Upper lobe of left lung (tissue), 6 donors: Measurements from ENCODE around the gene TIMM44. TPM values are rescaled to one million over a fixed set of nuclear protein-coding genes. Genes with fewer than 3 reads are reported as not detected.
"Not testable (repeated sequence)": the region's sequence is repeated elsewhere in the genome, so short reads cannot be mapped to it uniquely, and the experiment has no call there.

Source experiments
- ATAC-seq, 2 donors: fragments of 200-7000 bp; cut with Tn5 transposase; one replicate each; pipeline ENCODE4 v1.9.1; 2022; ENCODE audit warnings: mild to moderate bottlenecking in 2 of 2, moderate library complexity in 2 of 2; ENCODE audit not compliant: low FRiP score in 2 of 2
- DNase-seq, 2 donors: peaks; one replicate each; pipeline ENCODE4 v3.0.0-alpha.2; 2019 to 2020
- H3K27ac ChIP-seq, 4 donors: fragments of 200-600 bp; sonication (generic); one replicate each; pipeline ENCODE4 v1.5.1; 2016 to 2019
- H3K27me3 ChIP-seq, 4 donors: fragments of 200-600 bp; sonication (generic); one replicate each; pipeline ENCODE4 v1.5.1; 2017 to 2019
- H3K36me3 ChIP-seq, 4 donors: fragments of 200-600 bp; sonication (generic); one replicate each; pipeline ENCODE4 v1.5.1; 2016 to 2019
- H3K4me1 ChIP-seq, 4 donors: fragments of 200-600 bp; sonication (generic); one replicate each; pipeline ENCODE4 v1.5.1; 2018 to 2019
- H3K4me3 ChIP-seq, 4 donors: fragments of 200-600 bp; sonication (generic); one replicate each; pipeline ENCODE4 v1.5.1; 2017 to 2019; ENCODE audit warnings: mild to moderate bottlenecking in 2 of 4, moderate library complexity in 1 of 4
- H3K9me3 ChIP-seq, 4 donors: fragments of 200-600 bp; sonication (generic); one replicate each; pipeline ENCODE4 v1.5.1; 2018 to 2019
- CTCF ChIP-seq, 6 experiments: fragments of 450-650 bp in 4 of 6; fragments of 200-600 bp in 2 of 6; sonication (generic) in 2 of 6; IDR thresholded peaks; one replicate each; pipeline ENCODE4 v1.5.1; 2016 to 2019; ENCODE audit warnings: antibody characterized with exemption in 6 of 6
- EP300 ChIP-seq, 4 donors: sonication (generic); formaldehyde crosslinking; IDR thresholded peaks; one replicate each; pipeline ENCODE4 v1.5.1; 2017; ENCODE audit warnings: antibody characterized with exemption in 4 of 4, control low read depth in 2 of 4
- POLR2A ChIP-seq, 4 donors: fragments of 450-650 bp; IDR thresholded peaks; one replicate each; pipeline ENCODE4 v1.5.1; 2016 to 2017; ENCODE audit warnings: antibody characterized with exemption in 4 of 4, mild to moderate bottlenecking in 2 of 4
- POLR2AphosphoS5 ChIP-seq, 2 donors: sonication (generic); formaldehyde crosslinking; IDR thresholded peaks; one replicate each; pipeline ENCODE4 v1.5.1; 2017; ENCODE audit warnings: antibody characterized with exemption in 2 of 2
- WGBS, 2 donors: methylation state at CpG; one replicate each; pipeline ENCODE4 v1.1.5; 2017 to 2018; 5-methylcytosine and 5-hydroxymethylcytosine counted together
- total RNA-seq, 6 donors: library from RNA; depleted of rRNA in 4 of 6; stranded (reverse); fragments of >200 nt in 4 of 6; gene quantifications; one replicate each; pipeline versions ENCODE4 v1.1.0 to v1.2.1, GENCODE V29; 2016 to 2021
- donor health status: DM: no; HTN: no; CAD: no; lungs with moderate emphysema.
- donor health status: DM: no; HTN: yes; CAD: no; lungs with severe emphysema.

Gene TIMM44
- total RNA-seq, 6 donors from 2014 or later: 39.8 to 83.2 (median 52.7) TPM

GRCh38 chr19:7920519-7921301 lies 22.8 kb downstream of the TIMM44 start:
- Histone ChIP-seq H3K36me3 (peaks cover 0 to 22% (median 12%) of the 10 kb centered on the region in 4 donors), H3K4me3 (peak overlapping the region; percentile 62 to 86 (median 73)), H3K4me1 (peaks cover 48 to 73% (median 59%) of the 10 kb centered on the region in 4 donors), H3K27me3 (peaks cover 0 to 40% (median 24%) of the 10 kb centered on the region in 4 donors), H3K9me3 (no peaks in the 10 kb centered on the region), H3K27ac (peak overlapping the region; percentile 85 to 92 (median 90))
- 1 to 3% methylated on average over 29 to 33 of the region's 62 CpGs for whole genome bisulfite sequencing, 2 donors
- peak; percentile 93 to 97 for ATAC-seq
- DNase-seq: peak; percentile 100
- TF ChIP-seq CTCF (IDR thresholded peaks at IDR 0.05) (no peak), POLR2A (IDR thresholded peaks at IDR 0.05) (peak in 3 of 4 donors; percentile 12 to 54 (median 47)), POLR2AphosphoS5 (IDR thresholded peaks at IDR 0.05) (peak; percentile 77 to 82), EP300 (IDR thresholded peaks at IDR 0.05) (no peak)

- ATAC-seq (peak; percentile 77 to 87), DNase-seq (peak; percentile 93 to 100)
- Histone ChIP-seq H3K27ac (peak within 1 kb of the TSS; percentile 85 to 92 (median 90)), H3K4me3 (peak within 1 kb of the TSS; percentile 62 to 86 (median 73)), H3K36me3 (peaks cover 0 to 22% (median 12%) of the 10 kb centered on the region in 4 donors), H3K27me3 (peaks cover 0 to 39% (median 27%) of the 10 kb centered on the region in 4 donors), H3K9me3 (no peaks in the 10 kb centered on the region), H3K4me1 (peaks cover 46 to 70% (median 53%) of the 10 kb centered on the region in 4 donors)
- WGBS, 2 donors: 15 to 33% methylated on average over 16 to 41 of the region's 62 CpGs
- TF ChIP-seq EP300 (IDR thresholded peaks at IDR 0.05) (no peak), POLR2AphosphoS5 (IDR thresholded peaks at IDR 0.05) (peak; percentile 66 to 80), POLR2A (IDR thresholded peaks at IDR 0.05) (peak in 1 of 4 donors; percentile 67), CTCF (IDR thresholded peaks at IDR 0.05) (peak in 1 of 6 experiments; percentile 27)
These were observed 23.6 kb downstream of the TIMM44 start, which contains the start of gene SNAPC2 for GRCh38 chr19:7919610-7920518. Gene SNAPC2, plus strand, starts transcription at chr19:7920338. Its CDS starts 29 bp downstream, at chr19:7920367.

GRCh38 chr19:7918615-7919421 lies 24.6 kb downstream of the TIMM44 start:
- 53 to 57% methylated on average over 35 to 42 of the region's 42 CpGs for WGBS, 2 donors
- H3K27ac ChIP-seq: no peak overlapping the region
- no peaks in the 10 kb centered on the region for H3K9me3 ChIP-seq
- DNase-seq: peak in 1 of 2 donors; percentile 81
- ATAC-seq: no peak
- peaks cover 0 to 39% (median 27%) of the 10 kb centered on the region in 4 donors for H3K27me3 ChIP-seq
- peaks cover 0 to 22% (median 12%) of the 10 kb centered on the region in 4 donors for H3K36me3 ChIP-seq
- TF ChIP-seq POLR2AphosphoS5 (IDR thresholded peaks at IDR 0.05) (no peak), CTCF (IDR thresholded peaks at IDR 0.05) (no peak), EP300 (IDR thresholded peaks at IDR 0.05) (no peak), POLR2A (IDR thresholded peaks at IDR 0.05) (no peak)
- peaks cover 44 to 65% (median 49%) of the 10 kb centered on the region in 4 donors for H3K4me1 ChIP-seq
- no peak overlapping the region for H3K4me3 ChIP-seq

DNA sequence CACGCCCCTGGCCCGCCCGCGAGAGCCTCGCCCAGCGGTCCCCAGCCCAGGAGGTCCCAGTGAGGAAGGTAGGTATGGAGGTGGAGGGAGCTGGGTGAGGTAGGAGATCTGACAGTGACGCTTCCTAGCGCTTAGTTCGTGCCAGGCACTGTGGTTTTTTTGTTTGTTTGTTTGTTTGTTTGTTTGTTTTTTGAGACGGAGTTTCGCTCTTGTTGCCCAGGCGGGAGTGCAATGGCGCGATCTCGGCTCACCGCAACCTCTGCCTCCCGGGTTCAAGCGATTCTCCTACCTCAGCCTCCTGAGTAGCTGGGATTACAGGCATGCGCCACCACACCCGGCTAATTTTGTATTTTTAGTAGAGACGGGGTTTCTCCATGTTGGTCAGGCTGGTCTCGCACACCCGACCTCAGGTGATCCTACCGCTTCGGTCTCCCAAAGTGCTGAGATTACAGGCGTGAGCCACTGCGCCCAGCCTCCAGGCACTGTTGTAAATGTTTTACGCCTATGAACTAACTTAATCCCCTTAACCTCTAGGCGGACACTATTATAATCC lies 25.3 kb downstream of the TIMM44 start:
- H3K27ac ChIP-seq, DNase-seq, ATAC-seq, H3K9me3 ChIP-seq: not testable (repeated sequence)
- Histone ChIP-seq H3K36me3 (peaks cover 0 to 21% (median 15%) of the 10 kb centered on the region in 4 donors), H3K4me1 (peaks cover 44 to 65% (median 49%) of the 10 kb centered on the region in 4 donors), H3K4me3 (peak overlapping the region in 3 of 4 donors; percentile 33 to 49 (median 38)), H3K27me3 (peaks cover 0 to 39% (median 27%) of the 10 kb centered on the region in 4 donors)
- 26 to 34% methylated on average over 28 to 29 of the region's 29 CpGs for WGBS, 2 donors
